GM19025 (cell line): ENCODE results near the gene GIMAP6.
"Not testable (repeated sequence)": the region's sequence is repeated elsewhere in the genome, so short reads cannot be mapped to it uniquely, and the experiment has no call there.

Experiments used
- ATAC-seq: cut with Tn5 transposase; IDR thresholded peaks from one replicate; pipeline ENCODE4 v1.9.1; 2021; ENCODE audit warnings: mild to moderate bottlenecking, low read depth, moderate library complexity; ENCODE audit not compliant: unreplicated experiment

The GIMAP6 gene

DNA sequence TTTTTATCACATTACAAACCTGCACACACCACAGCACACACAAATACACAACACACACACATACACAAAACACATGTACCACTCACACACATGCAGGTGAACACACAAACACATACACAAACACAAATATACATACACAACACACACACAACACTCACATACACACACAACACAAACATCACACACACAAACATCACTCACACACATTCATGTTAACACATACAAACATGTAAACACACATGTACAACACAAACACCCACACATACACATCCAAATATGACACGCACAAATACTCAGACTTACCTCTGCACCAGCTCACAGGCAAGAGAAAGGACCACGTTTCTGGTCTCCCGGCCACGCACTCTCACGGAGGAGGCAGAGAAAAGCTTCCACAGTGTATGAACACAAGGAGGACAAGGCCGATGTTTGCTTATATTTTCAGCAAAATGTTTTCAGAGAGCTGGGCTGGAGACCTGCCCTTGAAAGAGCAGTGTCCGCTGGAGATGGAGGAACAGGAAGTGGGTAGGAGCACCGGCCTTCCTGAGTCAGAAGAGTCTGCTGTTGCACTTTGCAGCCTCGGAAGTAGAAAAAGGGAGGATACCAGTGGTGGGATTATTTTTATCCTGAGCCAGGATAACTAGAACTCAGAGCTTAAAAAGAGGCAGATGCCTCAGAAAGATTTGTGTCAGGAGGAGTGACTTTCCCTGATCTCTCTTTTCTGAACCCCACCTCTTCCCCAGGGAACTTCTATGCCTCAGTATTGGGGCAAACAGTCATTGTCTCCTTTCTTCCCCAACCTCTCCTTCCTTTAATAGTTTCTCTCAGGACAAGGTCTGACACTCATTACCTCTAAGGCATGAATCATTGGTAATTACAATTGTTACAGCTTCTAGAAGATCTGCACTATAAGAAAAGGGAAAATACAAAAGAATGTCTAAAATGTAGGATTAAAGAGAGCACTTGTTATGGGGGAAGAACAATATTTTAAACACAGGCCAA lies at the start of gene GIMAP6:
Gene GIMAP6 (minus strand): TSS at position 520 of the 999 bp plus-strand sequence. CDS start 2,243 bp downstream, outside the sequence.
- ATAC-seq = peak; percentile 75

DNA sequence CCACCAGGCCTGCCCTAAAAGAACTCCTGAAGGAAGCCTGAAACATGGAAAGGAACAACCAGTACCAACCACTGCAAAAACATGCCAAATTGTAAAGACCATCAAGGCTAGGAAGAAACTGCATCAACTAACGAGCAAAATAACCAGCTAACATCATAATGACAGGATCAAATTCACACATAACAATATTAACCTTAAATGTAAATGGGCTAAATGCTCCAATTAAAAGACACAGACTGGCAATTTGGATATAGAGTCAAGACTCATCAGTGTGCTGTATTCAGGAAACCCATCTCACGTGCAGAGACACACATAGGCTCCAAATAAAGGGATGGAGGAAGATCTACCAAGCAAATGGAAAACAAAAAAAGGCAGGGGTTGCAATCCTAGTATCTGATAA lies 48.2 kb upstream of the GIMAP6 start:
- not testable (repeated sequence) for ATAC-seq

DNA sequence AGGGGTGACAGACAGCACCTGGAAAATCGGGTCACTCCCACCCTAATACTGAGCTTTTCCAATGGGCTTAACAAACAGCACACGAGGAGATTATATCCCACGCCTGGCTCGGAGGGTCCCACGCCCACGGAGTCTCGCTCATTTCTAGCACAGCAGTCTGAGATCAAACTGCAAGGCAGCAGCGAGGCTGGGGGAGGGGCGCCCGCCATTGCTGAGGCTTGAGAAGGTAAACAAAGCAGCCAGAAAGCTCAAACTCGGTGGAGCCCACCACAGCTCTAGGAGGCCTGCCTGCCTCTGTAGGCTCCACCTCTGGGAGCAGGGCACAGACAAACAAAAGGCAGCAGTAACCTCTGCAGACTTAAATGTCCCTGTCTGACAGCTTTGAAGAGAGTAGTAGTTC lies 46.4 kb upstream of the GIMAP6 start:
- ATAC-seq = not testable (repeated sequence)

DNA sequence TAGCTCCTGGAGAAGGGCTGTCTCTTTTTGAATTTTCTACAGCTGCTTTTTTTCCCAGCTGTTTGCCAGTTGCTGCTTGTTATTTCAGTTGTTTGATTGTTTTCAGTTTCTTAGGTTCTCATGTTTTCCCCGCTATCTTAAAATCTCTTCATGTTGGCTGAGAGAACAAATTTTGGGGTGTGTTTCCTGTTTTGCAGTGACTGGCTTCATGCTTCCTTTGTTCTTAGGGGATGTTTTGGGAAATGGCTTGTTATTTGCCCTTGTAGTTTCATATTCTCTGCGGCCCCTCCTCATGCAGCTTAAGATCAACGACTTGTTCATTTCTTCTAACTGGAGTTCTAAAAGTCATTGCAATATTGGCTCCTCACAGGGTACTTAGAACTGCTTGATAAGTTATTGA lies 44.7 kb upstream of the GIMAP6 start:
- ATAC-seq = not testable (repeated sequence)

DNA sequence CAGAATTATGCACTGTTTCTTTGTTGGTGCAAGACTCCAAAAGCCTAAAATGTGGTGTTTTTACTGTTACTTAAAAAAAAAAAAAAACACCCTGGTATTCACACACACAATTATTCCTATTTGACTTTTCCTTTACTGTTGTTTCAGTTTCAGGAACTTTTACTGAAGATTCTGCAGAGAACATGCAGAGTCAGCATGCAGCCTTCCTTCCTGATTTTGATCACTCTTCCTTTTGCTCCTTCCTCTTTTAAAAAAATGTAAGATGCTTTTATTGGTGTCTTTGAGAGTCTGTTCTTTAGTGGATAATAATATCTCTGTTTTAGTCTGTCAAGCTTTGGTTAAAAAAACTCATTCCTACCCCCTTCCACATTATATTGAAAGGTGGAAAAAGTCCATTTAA lies 44.1 kb upstream of the GIMAP6 start:
- not testable (repeated sequence) for ATAC-seq

DNA sequence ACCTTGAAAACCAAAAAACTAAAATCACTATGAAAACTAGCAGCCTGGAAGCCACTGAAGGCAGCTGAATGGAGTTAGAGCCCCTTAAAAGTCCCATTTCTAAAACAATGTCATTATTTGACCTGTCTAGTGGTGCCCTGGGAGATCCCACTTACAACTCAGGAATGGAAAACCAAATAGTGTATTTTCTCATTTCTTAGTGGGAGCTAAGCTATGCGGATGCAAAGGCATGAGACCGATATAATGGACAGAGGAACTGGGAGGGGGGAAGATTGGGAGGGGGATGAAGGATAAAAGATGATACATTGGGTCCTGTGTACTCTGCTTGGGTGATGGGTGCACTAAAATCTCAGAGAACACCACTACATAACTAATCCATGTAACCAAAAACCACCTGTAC lies 43.5 kb upstream of the GIMAP6 start:
- no peak for ATAC-seq

DNA sequence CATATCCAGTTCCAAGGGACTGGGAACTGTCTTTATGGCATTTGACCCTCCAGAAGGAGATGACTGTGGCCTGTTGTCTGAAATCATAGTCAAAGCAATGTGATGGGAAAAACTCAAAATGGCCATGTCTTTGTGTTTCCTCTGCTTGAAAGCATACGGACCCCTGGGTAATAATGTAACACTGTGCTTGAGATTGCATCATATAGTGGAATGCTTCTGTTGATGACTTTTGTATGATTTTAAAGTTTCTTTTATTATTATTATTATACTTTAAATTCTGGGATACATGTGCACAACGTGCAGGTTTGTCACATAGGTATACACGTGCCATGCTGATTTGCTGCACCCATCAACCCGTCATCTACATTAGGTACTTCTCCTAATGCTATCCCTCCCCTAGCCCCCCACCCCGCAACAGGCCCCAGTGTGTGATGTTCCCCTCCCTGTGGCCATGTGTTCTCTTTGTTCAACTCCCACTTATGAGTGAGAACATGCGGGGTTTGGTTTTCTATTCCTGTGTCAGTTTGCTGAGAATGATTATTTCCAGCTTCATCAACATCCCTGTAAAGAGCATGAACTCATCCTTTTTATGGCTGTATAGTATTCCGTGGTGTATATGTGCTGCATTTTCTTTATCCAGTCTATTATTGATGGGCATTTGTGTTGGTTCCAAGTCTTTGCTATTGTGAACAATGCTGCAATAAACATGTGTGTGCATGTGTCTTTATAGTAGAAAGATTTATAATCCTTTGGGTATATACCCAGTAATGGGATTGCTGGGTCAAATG lies 39.8 kb upstream of the GIMAP6 start:
- ATAC-seq = not testable (repeated sequence)

DNA sequence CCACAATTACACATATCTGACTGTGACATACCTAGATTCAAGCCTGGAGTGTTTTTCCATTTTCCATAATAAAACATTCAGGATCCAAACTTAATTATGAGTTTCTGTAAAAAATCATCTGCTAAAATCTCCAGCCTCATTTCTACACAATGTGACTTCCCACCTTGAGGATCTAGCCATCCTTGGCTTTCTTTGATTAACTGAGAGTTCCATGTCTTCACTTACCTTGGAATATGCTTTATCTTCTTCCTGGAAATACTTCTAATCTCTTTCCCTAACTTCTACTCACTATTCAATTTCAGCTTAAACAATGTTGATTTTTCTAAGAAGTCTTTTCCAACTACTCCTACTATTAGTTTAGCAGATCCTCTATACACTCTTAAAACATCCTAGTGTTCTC lies 36.8 kb upstream of the GIMAP6 start:
- ATAC-seq = no peak

DNA sequence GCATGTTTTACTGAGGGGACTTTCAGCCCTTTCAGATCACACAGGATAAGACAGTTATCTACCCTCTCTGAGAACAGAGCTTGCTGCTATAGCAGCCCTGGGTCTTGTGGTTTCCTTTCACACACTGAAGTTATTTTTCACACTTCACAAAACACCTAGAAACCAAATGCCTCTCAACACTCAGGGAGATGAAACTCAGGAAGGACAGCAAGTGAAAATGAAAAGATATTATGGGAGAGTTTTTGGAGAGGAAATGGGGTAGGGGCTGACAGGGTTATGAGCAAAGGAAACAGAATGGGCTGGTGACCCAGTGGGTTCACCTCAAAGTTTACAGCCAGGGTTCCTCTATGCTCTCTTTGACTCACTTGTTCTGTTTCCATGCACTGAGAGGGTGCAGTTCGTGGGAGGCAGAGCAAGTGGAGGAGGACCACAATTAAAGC lies 36.3 kb upstream of the GIMAP6 start:
- ATAC-seq = peak; percentile 75

DNA sequence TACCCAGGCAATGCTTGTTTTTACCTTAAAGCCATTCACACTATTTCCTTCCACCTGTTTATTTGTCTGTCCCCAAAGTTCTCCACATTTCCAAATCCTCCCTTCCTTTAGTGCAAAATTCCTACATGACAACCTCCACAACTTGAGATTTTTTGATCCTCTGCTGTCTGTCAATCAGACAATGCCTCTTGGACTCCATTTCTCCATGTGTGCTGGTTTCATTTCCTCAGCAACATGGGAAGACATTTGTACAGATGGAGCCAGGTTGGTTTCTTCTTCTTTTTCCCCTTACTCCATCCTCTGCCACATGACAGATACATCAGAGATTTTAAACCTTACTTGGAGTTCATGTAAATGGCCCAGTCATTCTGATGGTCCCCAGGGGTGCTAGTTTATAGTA lies 34.2 kb upstream of the GIMAP6 start:
- ATAC-seq = no peak

DNA sequence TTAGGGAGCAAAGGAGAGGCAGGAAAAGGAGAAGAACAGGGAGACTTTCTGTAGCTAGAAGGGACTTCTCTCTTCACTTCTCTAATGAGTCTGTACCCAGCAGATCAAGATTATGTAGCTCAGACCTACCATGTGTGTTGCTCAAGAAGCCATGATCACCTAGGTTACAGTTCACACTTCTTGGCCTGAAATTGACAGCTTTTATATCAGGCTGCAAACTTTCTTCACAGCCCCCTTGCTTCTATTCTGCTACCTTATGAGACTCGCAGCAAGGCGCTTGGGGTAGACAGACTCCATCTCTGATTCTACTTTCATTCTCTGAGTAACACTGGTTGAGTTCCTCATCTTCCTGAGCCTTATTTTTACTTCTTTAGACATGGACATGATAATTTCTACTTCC lies 33.7 kb upstream of the GIMAP6 start:
- no peak for ATAC-seq

DNA sequence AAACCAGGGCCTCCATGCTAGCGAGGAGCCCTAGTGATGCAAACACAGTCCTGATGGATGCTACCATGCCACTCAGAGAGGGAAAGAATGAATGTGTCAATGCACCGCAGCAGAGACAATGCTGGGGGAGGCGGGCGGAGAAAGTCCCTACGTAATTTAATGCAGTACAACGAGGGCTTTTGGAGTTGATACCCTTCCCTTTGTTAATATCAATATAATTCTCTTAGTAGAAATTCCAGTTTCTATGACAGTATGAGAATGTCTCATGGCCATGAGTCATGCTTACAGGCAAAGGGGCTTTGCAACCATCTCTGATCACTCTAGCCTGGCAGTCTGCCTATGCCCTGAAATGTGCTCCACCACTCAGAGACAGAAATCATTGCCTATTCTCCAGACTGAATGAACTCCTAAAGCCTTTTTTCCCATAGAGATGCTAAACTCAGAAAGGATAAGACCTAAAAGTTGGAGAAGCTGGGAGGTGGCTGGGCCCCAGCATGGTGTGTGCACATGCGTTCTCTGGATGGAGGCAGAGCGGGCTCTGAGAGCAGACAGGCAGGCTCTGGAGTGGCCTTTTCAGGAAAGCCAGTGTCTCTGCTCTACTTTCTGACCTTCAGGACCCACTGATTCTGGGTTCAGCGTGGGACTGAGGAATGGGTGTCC lies 33.0 kb upstream of the GIMAP6 start:
- no peak for ATAC-seq

DNA sequence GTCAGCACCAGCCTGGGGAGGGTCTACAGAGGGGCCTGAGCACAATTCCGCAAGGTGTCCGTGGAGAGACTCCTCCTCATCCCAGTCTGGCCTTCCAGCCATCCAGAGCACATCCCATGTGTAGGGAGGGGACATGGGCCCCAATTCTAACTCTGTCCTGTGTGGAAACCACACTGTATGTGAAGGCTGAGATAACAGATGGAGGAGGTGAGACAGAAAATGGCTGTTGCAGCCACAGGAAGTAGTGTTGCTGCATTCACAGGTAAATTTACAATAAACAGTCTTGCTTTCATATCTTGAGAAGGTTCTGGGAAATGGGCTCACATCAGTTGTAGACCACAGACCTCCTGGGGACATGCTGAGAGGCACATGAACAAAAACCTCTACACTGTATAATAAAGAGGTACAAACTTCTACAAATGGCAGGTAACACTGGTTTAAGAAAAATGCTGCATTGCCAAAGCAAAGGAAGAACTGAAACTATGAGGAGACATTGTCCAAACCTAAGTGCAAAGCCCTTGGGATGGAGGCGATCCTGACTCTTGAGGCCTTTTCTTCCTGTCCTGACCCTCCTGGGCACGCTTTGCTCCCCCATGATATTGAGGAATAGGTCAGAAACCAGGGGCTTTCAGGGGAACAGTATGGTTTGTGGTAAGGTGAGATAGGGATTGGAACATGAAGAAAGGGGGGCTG lies 31.8 kb upstream of the GIMAP6 start:
- peak; percentile 40 for ATAC-seq

DNA sequence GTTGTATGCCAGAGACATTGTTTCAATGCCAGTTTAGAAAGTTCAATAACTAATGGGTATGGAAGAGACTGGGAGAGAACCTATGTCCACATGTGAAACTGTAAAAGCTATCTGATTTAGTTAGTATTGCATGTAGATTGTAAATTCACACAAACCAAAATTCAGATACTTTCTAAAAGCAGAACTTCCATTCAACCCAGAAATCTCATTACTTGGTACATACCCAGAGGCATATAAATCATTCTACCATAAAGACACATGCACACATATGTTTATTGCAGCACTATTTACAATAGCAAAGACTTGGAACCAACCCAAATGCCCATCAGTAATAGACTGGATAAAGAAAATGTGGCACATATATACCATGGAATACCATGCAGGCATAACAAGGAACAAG lies 30.6 kb upstream of the GIMAP6 start:
- not testable (repeated sequence) for ATAC-seq

DNA sequence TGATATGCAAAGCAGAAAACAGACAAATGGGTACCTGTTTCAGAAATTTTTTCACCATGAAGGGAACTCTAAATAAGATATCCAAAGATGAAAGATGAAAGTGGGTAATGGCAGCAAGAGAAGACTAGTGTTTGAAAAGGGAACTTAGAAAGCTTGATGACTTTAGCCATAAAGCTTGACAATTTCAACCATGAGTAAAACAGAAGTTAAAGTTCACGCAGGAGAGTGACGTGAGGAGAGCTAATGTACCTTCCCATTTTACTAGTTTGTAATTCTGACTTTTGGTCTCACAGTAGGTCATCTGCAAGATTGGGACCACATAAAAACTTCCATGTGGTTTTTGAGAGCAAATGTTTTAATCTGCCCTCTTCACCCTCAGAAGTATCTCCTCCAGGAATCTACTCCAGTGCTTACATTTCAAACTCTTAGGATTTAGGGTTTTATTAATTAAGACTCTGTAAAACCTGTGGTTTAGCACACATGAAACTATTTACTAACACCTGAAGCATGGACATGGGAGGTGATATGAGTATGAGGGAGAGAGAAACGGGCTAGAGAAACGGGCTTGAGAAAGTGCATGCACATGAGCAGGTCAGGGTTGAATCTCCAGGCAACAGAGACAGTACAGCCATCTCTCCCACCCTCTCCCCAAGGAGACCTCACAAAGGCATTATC lies 28.9 kb upstream of the GIMAP6 start:
- no peak for ATAC-seq

DNA sequence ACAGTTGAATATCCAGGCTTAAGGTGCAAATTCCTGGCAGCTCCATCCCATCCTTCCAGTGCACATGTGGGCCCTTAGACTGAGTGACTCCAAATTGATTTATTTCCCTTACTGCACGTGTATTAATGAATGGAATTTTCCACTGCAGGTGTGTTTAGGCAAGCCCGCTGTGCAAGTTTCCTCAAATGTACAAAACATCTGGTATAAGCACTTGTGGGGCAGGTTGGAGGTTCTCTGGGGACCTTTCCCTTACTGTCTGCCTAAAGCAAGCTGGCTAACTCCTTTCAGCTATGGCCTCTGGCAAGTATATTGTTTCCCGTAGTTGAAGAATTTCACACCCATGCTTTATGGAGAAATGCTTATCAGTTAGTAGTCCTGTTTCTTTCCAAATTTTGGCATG lies 25.3 kb upstream of the GIMAP6 start:
- ATAC-seq = no peak

DNA sequence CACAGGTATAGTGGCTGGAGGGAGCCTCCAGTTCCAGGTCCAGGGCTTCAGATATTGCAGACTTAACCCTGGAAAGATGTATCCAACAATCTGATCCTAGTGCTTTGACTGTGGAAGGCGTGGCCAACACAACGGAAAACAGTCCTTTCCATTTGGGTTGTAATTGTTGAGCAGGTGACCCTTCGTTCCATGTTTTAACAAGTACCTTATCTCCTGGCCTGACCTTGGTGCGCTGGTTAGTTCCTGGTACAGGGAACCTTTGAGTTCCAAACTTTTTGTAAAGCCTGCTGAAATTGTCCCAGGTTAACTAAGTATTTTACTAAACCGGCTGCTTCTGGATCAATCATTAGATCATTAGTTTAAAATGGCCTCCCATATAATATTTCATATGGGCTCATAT lies 23.9 kb upstream of the GIMAP6 start:
- no peak for ATAC-seq

DNA sequence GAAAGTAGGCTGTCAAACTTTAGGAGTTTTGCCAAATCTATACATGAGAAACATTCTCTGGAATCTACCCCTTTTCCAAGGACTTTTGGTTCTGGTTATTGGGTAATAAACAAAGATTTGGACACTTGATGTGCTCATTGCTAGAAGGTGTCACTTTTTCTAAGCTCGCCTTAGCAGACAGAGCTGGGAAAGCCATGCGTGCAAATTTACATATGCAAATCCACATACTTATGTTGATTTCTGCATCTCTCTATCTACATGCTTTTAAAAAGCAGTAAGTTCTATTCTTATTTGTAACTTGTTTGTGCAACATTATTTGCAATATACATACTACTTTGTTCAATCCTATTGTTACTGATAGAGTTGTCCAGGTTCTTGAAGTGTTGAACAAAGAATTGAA lies 22.5 kb upstream of the GIMAP6 start:
- ATAC-seq = no peak

DNA sequence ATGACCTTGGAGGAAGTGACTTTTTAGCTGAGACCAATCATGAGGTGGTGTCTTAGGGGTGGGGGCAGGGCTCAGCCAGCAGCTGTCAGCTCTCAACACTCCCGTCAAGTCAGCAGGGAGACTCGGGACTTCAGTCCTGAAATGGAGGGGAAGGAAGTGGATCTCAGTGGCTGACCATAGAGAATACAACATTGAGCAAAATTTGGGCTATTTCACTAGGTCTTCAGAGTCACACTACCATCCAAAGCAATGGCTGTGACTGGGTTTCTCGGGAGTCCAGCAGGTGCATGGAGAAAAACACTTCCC lies 16.8 kb upstream of the GIMAP6 start:
- no peak for ATAC-seq
